HG03159 (cell line): ENCODE measurements around the gene ZDHHC23.

Experiments
- ATAC-seq: cut with Tn5 transposase; IDR thresholded peaks from one replicate; pipeline ENCODE4 v1.9.1; 2021; ENCODE audit warnings: mild to moderate bottlenecking, moderate library complexity; ENCODE audit not compliant: unreplicated experiment

ZDHHC23 gene

GRCh38 chr3:114005481-114005880 lies 57.7 kb downstream of the ZDHHC23 start:
- peak; percentile 98 for ATAC-seq

- peak; percentile 85 for ATAC-seq
These were observed 63.4 kb downstream of the ZDHHC23 start for GRCh38 chr3:114011059-114011797.
